NCI-H774 (cell line): ENCODE measurements around the gene PHLDB3.
"Not testable (repeated sequence)": the region's sequence is repeated elsewhere in the genome, so short reads cannot be mapped to it uniquely, and the experiment has no call there.

Source experiments
- DNase-seq: peaks from one replicate; lab custom pipeline; 2025; lab: John Stamatoyannopoulos, UW

Gene PHLDB3

GRCh38 chr19:43526884-43527859 is 22.6 kb upstream of the PHLDB3 start, which contains the start of gene ETHE1:
ETHE1 (minus strand) TSS chr19:43527201; CDS start chr19:43527177, 24 bp downstream.
- peak; percentile 60 for DNase-seq

GRCh38 chr19:43525836-43526771 is 21.6 kb upstream of the PHLDB3 start:
- no peak for DNase-seq

- no peak for DNase-seq
Observed at GRCh38 chr19:43524922-43525835, 20.6 kb upstream of the PHLDB3 start.

- not testable (repeated sequence) for DNase-seq
Observed at GRCh38 chr19:43523696-43524095, 19.1 kb upstream of the PHLDB3 start.

GRCh38 chr19:43522929-43523328 is 18.4 kb upstream of the PHLDB3 start:
- DNase-seq: no peak

- DNase-seq: peak; percentile 65
Observed at GRCh38 chr19:43519436-43520088, 15.0 kb upstream of the PHLDB3 start.

- DNase-seq: no peak
Observed at GRCh38 chr19:43518051-43518450, 13.5 kb upstream of the PHLDB3 start.

GRCh38 chr19:43512399-43512798 is 7.9 kb upstream of the PHLDB3 start:
- not testable (repeated sequence) for DNase-seq

- no peak for DNase-seq
Observed at GRCh38 chr19:43511324-43511723, 6.8 kb upstream of the PHLDB3 start.

- DNase-seq: no peak
Observed at GRCh38 chr19:43510713-43511112, 6.2 kb upstream of the PHLDB3 start.

GRCh38 chr19:43507880-43508279 is 3.3 kb upstream of the PHLDB3 start:
- no peak for DNase-seq

- no peak for DNase-seq
Observed at GRCh38 chr19:43506629-43507028, 2.1 kb upstream of the PHLDB3 start.

GRCh38 chr19:43505941-43506340 is 1.4 kb upstream of the PHLDB3 start:
- DNase-seq: no peak

- DNase-seq: no peak
Observed at GRCh38 chr19:43505186-43505456, 575 bp upstream of the PHLDB3 start.

- DNase-seq: peak; percentile 91
Observed at GRCh38 chr19:43503501-43504425, 783 bp downstream of the PHLDB3 start.

- DNase-seq: no peak
Observed at GRCh38 chr19:43502419-43502976, 2.0 kb downstream of the PHLDB3 start.

- DNase-seq: no peak
Observed at GRCh38 chr19:43501661-43502418, 2.7 kb downstream of the PHLDB3 start.

GRCh38 chr19:43499042-43499441 is 5.5 kb downstream of the PHLDB3 start:
- no peak for DNase-seq
